Neural progenitor cell (in vitro differentiated cells): Measurements from ENCODE around the gene CHCHD6. TPM values are rescaled to one million over a fixed set of nuclear protein-coding genes. Genes with fewer than 3 reads are reported as not detected.

Source experiments
- DNase-seq: peaks from one replicate; pipeline ENCODE4 v3.0.0-alpha.2; 2016; ENCODE audit warnings: low spot score
- H2AFZ ChIP-seq: fragments of 200-600 bp; sonication (generic); replicated peaks from 2 replicates; pipeline ENCODE4 v1.6.1; 2016; ENCODE audit warnings: antibody characterized with exemption
- H3F3A ChIP-seq: fragments of 200-600 bp; sonication (generic); 2 replicates; pipeline ENCODE4 v1.6.1; 2016; ENCODE audit warnings: antibody characterized with exemption, low read depth
- H3K27ac ChIP-seq: fragments of 200-600 bp; sonication (generic); 2 replicates; pipeline ENCODE4 v1.5.1; 2016; ENCODE audit warnings: mild to moderate bottlenecking
- H3K27me3 ChIP-seq: fragments of 200-600 bp; sonication (generic); 2 replicates; pipeline ENCODE4 v1.6.1; 2016; ENCODE audit warnings: mild to moderate bottlenecking, moderate library complexity
- H3K36me3 ChIP-seq: fragments of 200-600 bp; sonication (generic); 2 replicates; pipeline ENCODE4 v1.5.1; 2016
- H3K4me1 ChIP-seq: fragments of 200-600 bp; sonication (generic); 2 replicates; pipeline ENCODE4 v1.6.1; 2016; ENCODE audit warnings: mixed run types
- H3K4me2 ChIP-seq: fragments of 200-600 bp; sonication (generic); 2 replicates; pipeline ENCODE4 v1.6.1; 2016
- H3K4me3 ChIP-seq: fragments of 200-600 bp; sonication (generic); 2 replicates; pipeline ENCODE4 v1.5.1; 2016
- H3K79me2 ChIP-seq: fragments of 200-600 bp; sonication (generic); 2 replicates; pipeline ENCODE4 v1.6.1; 2016; ENCODE audit warnings: low read depth
- H3K9ac ChIP-seq: fragments of 200-600 bp; sonication (generic); 2 replicates; pipeline ENCODE4 v1.6.1; 2016
- H3K9me3 ChIP-seq: fragments of 200-600 bp; sonication (generic); 2 replicates; pipeline ENCODE4 v1.5.1; 2016; ENCODE audit warnings: low read depth
- H4K20me1 ChIP-seq: fragments of 200-600 bp; sonication (generic); 2 replicates; pipeline ENCODE4 v1.6.1; 2016; ENCODE audit warnings: low read depth
- H3K27ac Mint-ChIP-seq: 3 replicates; pipeline ENCODE4 v1.8.0; 2021; ENCODE audit warnings: mixed read lengths
- H3K27me3 Mint-ChIP-seq: 2 replicates; pipeline ENCODE4 v1.8.0; 2022; ENCODE audit warnings: low read depth, mild to moderate bottlenecking, inconsistent platforms, moderate library complexity, mixed read lengths; ENCODE audit not compliant: insufficient read depth
- H3K36me3 Mint-ChIP-seq: 3 replicates; pipeline ENCODE4 v1.8.0; 2021; ENCODE audit warnings: mixed read lengths
- H3K4me1 Mint-ChIP-seq: 3 replicates; pipeline ENCODE4 v1.8.0; 2021; ENCODE audit warnings: mixed read lengths
- H3K4me3 Mint-ChIP-seq: 3 replicates; pipeline ENCODE4 v1.8.0; 2021; ENCODE audit warnings: mild to moderate bottlenecking, moderate library complexity, mixed read lengths
- H3K9me3 Mint-ChIP-seq: 3 replicates; pipeline ENCODE4 v1.8.0; 2020; ENCODE audit warnings: mixed read lengths
- EZH2 ChIP-seq: fragments of 200-600 bp; sonication (generic); IDR thresholded peaks from 2 replicates; pipeline ENCODE4 v1.6.1; 2017; ENCODE audit warnings: antibody characterized with exemption, mild to moderate bottlenecking, moderate library complexity
- EZH2phosphoT487 ChIP-seq: fragments of 200-600 bp; sonication (generic); IDR thresholded peaks from 2 replicates; pipeline ENCODE4 v1.6.1; 2017; ENCODE audit warnings: antibody characterized with exemption
- total RNA-seq: library from RNA; depleted of rRNA; stranded (reverse); fragments of >200 nt; gene quantifications from 2 replicates; pipeline ENCODE4 v1.2.3, GENCODE V29; 2015; ENCODE audit warnings: low replicate concordance
- TF ChIP-seq, protein P1 (sequence below): fragments of 200-600 bp; sonication (generic); IDR thresholded peaks from 2 replicates; pipeline ENCODE4 v1.5.1; 2017; ENCODE audit warnings: antibody characterized with exemption, mild to moderate bottlenecking

The CHCHD6 gene
- total RNA-seq, 1 donor from 2014 or later = 35.7 TPM

DNA sequence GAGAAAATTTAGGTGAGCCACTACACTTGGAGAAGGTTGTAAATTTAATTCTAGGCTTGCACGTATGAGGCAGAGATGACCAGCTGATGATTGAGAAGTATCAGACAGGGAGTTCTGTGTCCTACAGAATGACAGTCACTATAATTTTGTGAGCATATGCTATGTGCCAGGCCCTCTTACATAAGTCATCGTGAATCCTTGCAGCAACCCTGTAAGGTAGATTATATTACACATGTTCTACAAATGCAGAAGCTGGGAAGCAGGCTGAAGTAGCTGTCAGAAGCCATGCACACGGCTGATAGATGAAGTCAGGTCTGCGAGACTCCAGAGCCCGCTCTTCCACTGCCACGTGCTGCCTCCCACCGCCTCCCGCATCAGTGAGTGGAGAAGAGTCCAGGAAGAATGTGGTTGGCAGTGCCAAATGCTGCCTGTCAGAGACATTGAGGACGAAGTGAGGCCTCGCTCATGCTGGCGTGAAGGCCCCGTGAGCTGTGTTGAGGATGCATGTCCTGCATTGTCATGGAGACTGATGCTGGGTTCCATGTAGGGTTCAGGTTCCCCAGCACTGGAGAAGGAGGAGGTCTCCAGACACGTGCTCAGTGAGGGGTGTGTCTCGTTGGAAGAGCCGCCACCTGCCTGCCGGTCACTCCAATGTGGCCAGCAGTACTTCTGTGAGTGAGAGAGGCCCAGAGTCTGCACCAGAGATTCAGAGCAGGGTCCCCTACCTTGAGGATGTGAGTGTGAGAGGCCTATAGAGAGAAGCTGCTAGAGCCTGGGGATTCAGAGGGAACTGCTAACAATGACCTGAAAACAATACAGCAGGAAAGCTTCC is 155.6 kb downstream of the CHCHD6 start:
- Histone ChIP-seq H3K4me3 (no peak overlapping the region), H3K4me1 (peaks cover 11% of the 10 kb centered on the region), H3K27me3 (no peaks in the 10 kb centered on the region), H3K27ac (no peak overlapping the region), H2AFZ (no peak overlapping the region), H3K4me2 (no peak overlapping the region), H3K36me3 (no peaks in the 10 kb centered on the region), H3K9me3 (no peaks in the 10 kb centered on the region), H4K20me1 (no peaks in the 10 kb centered on the region), H3K9ac (no peak overlapping the region), H3F3A (no peaks in the 10 kb centered on the region), H3K79me2 (no peaks in the 10 kb centered on the region)
- Mint-ChIP-seq H3K4me1 (peaks cover 20% of the 10 kb centered on the region), H3K27me3 (peaks cover 7% of the 10 kb centered on the region), H3K36me3 (no peaks in the 10 kb centered on the region), H3K27ac (no peak overlapping the region), H3K4me3 (no peak overlapping the region), H3K9me3 (no peaks in the 10 kb centered on the region)
- no peak for DNase-seq
- no peak for TF ChIP-seq EZH2phosphoT487
- TF ChIP-seq, protein P1, sequence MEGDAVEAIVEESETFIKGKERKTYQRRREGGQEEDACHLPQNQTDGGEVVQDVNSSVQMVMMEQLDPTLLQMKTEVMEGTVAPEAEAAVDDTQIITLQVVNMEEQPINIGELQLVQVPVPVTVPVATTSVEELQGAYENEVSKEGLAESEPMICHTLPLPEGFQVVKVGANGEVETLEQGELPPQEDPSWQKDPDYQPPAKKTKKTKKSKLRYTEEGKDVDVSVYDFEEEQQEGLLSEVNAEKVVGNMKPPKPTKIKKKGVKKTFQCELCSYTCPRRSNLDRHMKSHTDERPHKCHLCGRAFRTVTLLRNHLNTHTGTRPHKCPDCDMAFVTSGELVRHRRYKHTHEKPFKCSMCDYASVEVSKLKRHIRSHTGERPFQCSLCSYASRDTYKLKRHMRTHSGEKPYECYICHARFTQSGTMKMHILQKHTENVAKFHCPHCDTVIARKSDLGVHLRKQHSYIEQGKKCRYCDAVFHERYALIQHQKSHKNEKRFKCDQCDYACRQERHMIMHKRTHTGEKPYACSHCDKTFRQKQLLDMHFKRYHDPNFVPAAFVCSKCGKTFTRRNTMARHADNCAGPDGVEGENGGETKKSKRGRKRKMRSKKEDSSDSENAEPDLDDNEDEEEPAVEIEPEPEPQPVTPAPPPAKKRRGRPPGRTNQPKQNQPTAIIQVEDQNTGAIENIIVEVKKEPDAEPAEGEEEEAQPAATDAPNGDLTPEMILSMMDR = no peak
- no peak for TF ChIP-seq EZH2

DNA sequence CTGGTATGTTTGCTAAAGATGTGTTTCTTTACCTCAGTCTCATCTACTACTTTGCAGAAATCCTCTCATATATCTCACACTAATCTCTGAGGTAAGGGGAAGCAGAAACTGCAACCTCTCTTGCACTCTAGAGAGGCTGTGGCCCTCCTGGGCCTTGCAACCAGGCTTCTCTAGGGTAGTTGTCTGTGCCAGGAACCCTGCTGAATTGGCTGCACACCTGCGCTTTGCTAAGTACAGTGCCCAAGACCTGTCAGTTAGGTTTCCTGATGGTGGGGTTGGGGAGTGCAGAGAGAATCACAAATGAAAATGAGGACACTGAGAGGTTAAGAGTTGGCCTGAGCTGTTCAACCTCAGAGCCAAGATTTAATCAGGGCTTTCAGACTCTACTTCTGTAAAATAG is 161.7 kb downstream of the CHCHD6 start:
- Mint-ChIP-seq H3K36me3 (peaks cover 6% of the 10 kb centered on the region), H3K9me3 (no peaks in the 10 kb centered on the region), H3K27me3 (no peaks in the 10 kb centered on the region), H3K4me1 (no peaks in the 10 kb centered on the region), H3K4me3 (no peak overlapping the region), H3K27ac (no peak overlapping the region)
- Histone ChIP-seq H3K79me2 (no peaks in the 10 kb centered on the region), H3K36me3 (no peaks in the 10 kb centered on the region), H3K9ac (no peak overlapping the region), H3K27me3 (no peaks in the 10 kb centered on the region), H2AFZ (no peak overlapping the region), H3K4me1 (no peaks in the 10 kb centered on the region), H3K4me3 (no peak overlapping the region), H3K9me3 (no peaks in the 10 kb centered on the region), H3K4me2 (no peak overlapping the region), H4K20me1 (no peaks in the 10 kb centered on the region), H3F3A (no peaks in the 10 kb centered on the region), H3K27ac (no peak overlapping the region)
- TF ChIP-seq EZH2 (no peak), EZH2phosphoT487 (no peak)
- TF ChIP-seq, protein P1 = no peak
- DNase-seq = no peak

DNA sequence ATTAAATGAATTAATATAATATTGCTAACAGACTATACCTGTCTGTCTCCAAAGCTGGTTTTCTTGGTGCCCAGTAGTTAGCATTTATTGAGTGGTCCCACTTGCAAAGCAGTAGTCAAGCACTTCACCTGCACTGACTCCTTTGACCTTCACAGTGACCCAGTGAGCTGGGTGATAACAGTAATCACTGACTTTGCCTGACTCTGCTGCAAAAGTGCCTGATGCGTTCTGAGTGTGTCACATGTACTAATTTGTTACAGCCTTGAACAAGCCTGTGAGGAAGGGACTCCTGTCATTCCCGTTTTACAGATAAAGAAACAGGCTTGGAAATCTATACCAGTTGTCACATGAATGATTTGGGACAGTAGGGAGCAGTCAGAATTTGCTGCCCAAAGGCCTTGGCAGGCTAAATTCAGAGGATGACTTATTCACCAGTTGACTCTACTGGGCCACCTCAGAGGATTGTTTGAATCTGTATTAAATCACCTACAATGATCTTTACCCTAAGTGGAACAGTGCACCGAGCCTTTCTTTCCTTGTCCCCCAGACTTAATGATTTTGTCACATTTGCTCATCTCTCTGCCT is 162.2 kb downstream of the CHCHD6 start:
- Histone ChIP-seq H3K79me2 (no peaks in the 10 kb centered on the region), H3K4me3 (no peak overlapping the region), H3K27me3 (no peaks in the 10 kb centered on the region), H3F3A (no peaks in the 10 kb centered on the region), H4K20me1 (no peaks in the 10 kb centered on the region), H2AFZ (no peak overlapping the region), H3K9me3 (no peaks in the 10 kb centered on the region), H3K9ac (no peak overlapping the region), H3K4me2 (no peak overlapping the region), H3K36me3 (no peaks in the 10 kb centered on the region), H3K27ac (no peak overlapping the region), H3K4me1 (no peaks in the 10 kb centered on the region)
- Mint-ChIP-seq H3K27ac (no peak overlapping the region), H3K4me1 (no peaks in the 10 kb centered on the region), H3K9me3 (no peaks in the 10 kb centered on the region), H3K36me3 (peaks cover 6% of the 10 kb centered on the region), H3K4me3 (no peak overlapping the region), H3K27me3 (no peaks in the 10 kb centered on the region)
- DNase-seq = no peak
- TF ChIP-seq, protein P1 = no peak
- TF ChIP-seq EZH2 (no peak), EZH2phosphoT487 (no peak)
